Stomach (tissue), 9 donors: ENCODE results near the gene NPIPB2. TPM values are rescaled to one million over a fixed set of nuclear protein-coding genes. Genes with fewer than 3 reads are reported as not detected.
"Not testable (repeated sequence)": the region's sequence is repeated elsewhere in the genome, so short reads cannot be mapped to it uniquely, and the experiment has no call there.

Experiments
- DNase-seq, 2 donors: peaks; one replicate each; pipeline versions ENCODE4 v3.0.0 to v3.0.0-alpha.2; 2013 to 2019
- H3K27ac ChIP-seq, 5 donors: fragments of 200-600 bp in 4 of 5; sonication (generic) in 4 of 5; one replicate each; pipeline ENCODE4 v1.5.1; 2013 to 2019; ENCODE audit warnings: mild to moderate bottlenecking in 1 of 5, moderate library complexity in 1 of 5
- H3K27me3 ChIP-seq, 3 donors: fragments of 200-600 bp; sonication (generic); one replicate each; pipeline ENCODE4 v1.5.1; 2017 to 2019; ENCODE audit warnings: mixed run types in 1 of 3
- H3K36me3 ChIP-seq, 4 donors: fragments of 200-600 bp; sonication (generic); 1 replicate in 3 of 4; 2 replicates in 1 of 4; pipeline ENCODE4 v1.5.1; 2016 to 2019
- H3K4me1 ChIP-seq, 4 donors: fragments of 200-600 bp; sonication (generic); one replicate each; pipeline ENCODE4 v1.5.1; 2016 to 2019
- H3K4me3 ChIP-seq, 4 donors: fragments of 200-600 bp; sonication (generic) in 3 of 4; one replicate each; pipeline ENCODE4 v1.5.1; 2016 to 2019; ENCODE audit warnings: mild to moderate bottlenecking in 1 of 4
- H3K9me3 ChIP-seq, 4 donors: fragments of 200-600 bp; sonication (generic); one replicate each; pipeline ENCODE4 v1.5.1; 2016 to 2019
- CTCF ChIP-seq, 7 experiments: fragments of 450-650 bp in 4 of 7; fragments of 200-600 bp in 3 of 7; sonication (generic) in 3 of 7; IDR thresholded peaks; one replicate each; pipeline ENCODE4 v1.5.1; 2016 to 2019; ENCODE audit warnings: antibody characterized with exemption in 7 of 7, control low read depth in 2 of 7, mild to moderate bottlenecking in 1 of 7
- EP300 ChIP-seq: sonication (generic); formaldehyde crosslinking; IDR thresholded peaks from one replicate; pipeline ENCODE4 v1.6.1; 2017; ENCODE audit warnings: antibody characterized with exemption
- POLR2A ChIP-seq, 4 donors: fragments of 450-650 bp; IDR thresholded peaks; one replicate each; pipeline ENCODE4 v1.6.1; 2016; ENCODE audit warnings: antibody characterized with exemption in 4 of 4, control low read depth in 2 of 4, mild to moderate bottlenecking in 1 of 4, moderate library complexity in 1 of 4
- POLR2AphosphoS5 ChIP-seq, 3 donors: sonication (generic); formaldehyde crosslinking; IDR thresholded peaks; one replicate each; pipeline ENCODE4 v1.6.1; 2016; ENCODE audit warnings: antibody characterized with exemption in 3 of 3
- WGBS, 5 donors: extraction: QIAGEN DNeasy Blood & Tissue Kit in 3 of 5; methylation state at CpG; one replicate each; pipeline versions ENCODE4 v1.1.5 to v1.1.7; 2013 to 2018; 5-methylcytosine and 5-hydroxymethylcytosine counted together
- intact Hi-C: fragments of 100-400 bp; cut with DNase I; formaldehyde crosslinking; loops from one replicate; pipeline ENCODE4 v1.15.1; 2023; ENCODE audit warnings: low total_unique reads
- polyA plus RNA-seq, 3 donors: library from polyadenylated mRNA; stranded (reverse); fragments of 200-250 nt; gene quantifications; one replicate each; pipeline ENCODE4 v1.2.3, GENCODE V29; 2013
- total RNA-seq, 5 donors: library from RNA; depleted of rRNA; stranded (reverse); fragments of >200 nt; gene quantifications; one replicate each; pipeline versions ENCODE4 v1.1.0 to v1.2.3, GENCODE V29; 2014 to 2016
- donor health status: healthy with polysubstance abuse.
- donor health status: Bipolar disorder and iron deficiency.
- donor health status: healthy.

NPIPB2 gene
- total and polyA plus RNA-seq, 8 donors = 1.7 to 55.8 (median 13.0) TPM

- intact Hi-C loops = no loop called here
- WGBS, 5 donors = 81 to 95% (median 88%) methylated on average over 6 of the region's 6 CpGs
- no peaks in the 10 kb centered on the region for H3K27me3 ChIP-seq
- H3K4me1 ChIP-seq = no peaks in the 10 kb centered on the region
- no peak for TF ChIP-seq CTCF (IDR thresholded peaks at IDR 0.05)
- H3K27ac ChIP-seq = no peak overlapping the region
- no peaks in the 10 kb centered on the region for H3K9me3 ChIP-seq
- H3K36me3 ChIP-seq = no peaks in the 10 kb centered on the region
- no peak overlapping the region for H3K4me3 ChIP-seq
- no peak for DNase-seq
Observed at GRCh38 chr16:11963706-11964105, 21.9 kb upstream of the NPIPB2 start.

GRCh38 chr16:11962978-11963377, 21.1 kb upstream of the NPIPB2 start:
- DNase-seq, H3K4me1 ChIP-seq, H3K36me3 ChIP-seq, H3K9me3 ChIP-seq, H3K27me3 ChIP-seq, H3K4me3 ChIP-seq, H3K27ac ChIP-seq, intact Hi-C loops: not testable (repeated sequence)
- 87 to 98% (median 94%) methylated on average over 11 of the region's 11 CpGs for WGBS, 5 donors

DNA sequence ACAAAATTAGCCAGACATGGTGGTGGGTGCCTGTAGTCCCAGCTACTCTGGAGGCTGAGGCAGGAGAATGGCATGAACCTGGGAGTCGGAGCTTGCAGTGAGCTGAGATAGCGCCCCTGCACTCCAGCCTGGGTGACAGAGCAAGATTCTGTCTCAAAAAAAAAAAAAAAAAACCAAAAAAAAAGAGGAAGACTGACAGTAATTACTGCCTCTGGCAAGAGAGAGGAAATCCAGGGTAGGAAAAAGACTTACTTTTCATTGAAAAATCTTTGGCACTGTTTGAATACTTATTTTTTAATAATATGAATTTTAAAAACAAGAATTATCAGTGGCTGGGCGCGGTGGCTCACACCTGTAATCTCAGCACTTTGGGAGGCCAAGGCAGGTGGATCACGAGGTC, 20.6 kb upstream of the NPIPB2 start:
- DNase-seq, H3K4me1 ChIP-seq, H3K27ac ChIP-seq, H3K9me3 ChIP-seq, intact Hi-C loops, H3K27me3 ChIP-seq, H3K4me3 ChIP-seq, H3K36me3 ChIP-seq: not testable (repeated sequence)
- WGBS, 5 donors = 80 to 93% (median 89%) methylated on average over 5 of the region's 5 CpGs

- Histone ChIP-seq H3K27me3 (no peaks in the 10 kb centered on the region), H3K4me1 (no peaks in the 10 kb centered on the region), H3K9me3 (no peaks in the 10 kb centered on the region), H3K27ac (no peak overlapping the region), H3K4me3 (no peak overlapping the region), H3K36me3 (no peaks in the 10 kb centered on the region)
- DNase-seq = no peak
- WGBS, 5 donors = 76 to 92% (median 89%) methylated on average over 10 of the region's 10 CpGs
- no peak for TF ChIP-seq POLR2AphosphoS5 (IDR thresholded peaks at IDR 0.05)
- TF ChIP-seq POLR2A (IDR thresholded peaks at IDR 0.05) = no peak
- no peak for TF ChIP-seq EP300
- TF ChIP-seq CTCF (IDR thresholded peaks at IDR 0.05) = no peak
- intact Hi-C loops = no loop called here
Observed at GRCh38 chr16:11957591-11958395, 15.9 kb upstream of the NPIPB2 start.

DNA sequence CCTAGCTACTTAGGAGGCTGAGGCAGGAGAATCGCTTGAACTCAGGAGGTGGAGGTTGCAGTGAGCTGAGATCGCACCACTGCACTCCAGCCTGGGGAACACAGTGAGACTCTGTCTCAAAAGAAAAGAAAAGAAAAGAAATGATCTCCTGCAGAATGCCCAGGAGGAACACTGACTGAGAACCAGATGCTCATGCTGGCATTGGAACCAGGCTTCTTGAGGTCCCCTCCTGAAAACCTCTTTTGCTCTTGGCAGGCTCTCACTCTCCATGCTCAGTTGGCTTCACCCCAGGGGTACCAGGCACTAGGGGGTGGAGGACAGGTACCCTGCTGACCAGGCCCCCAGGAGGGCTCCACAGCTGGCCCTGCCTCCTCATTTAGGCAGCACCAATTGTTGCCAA, 14.7 kb upstream of the NPIPB2 start:
- TF ChIP-seq CTCF (IDR thresholded peaks at IDR 0.05) (no peak), EP300 (no peak), POLR2AphosphoS5 (IDR thresholded peaks at IDR 0.05) (no peak)
- no peak overlapping the region for H3K27ac ChIP-seq
- no peaks in the 10 kb centered on the region for H3K27me3 ChIP-seq
- intact Hi-C loops = no loop called here
- H3K4me3 ChIP-seq = no peak overlapping the region
- H3K9me3 ChIP-seq = no peaks in the 10 kb centered on the region
- DNase-seq = no peak
- H3K36me3 ChIP-seq = no peaks in the 10 kb centered on the region
- no peaks in the 10 kb centered on the region for H3K4me1 ChIP-seq
- WGBS, 5 donors = 90 to 97% (median 94%) methylated on average over 2 of the region's 2 CpGs
